22Rv1 (cell line): ENCODE results near the gene CYGB.
A peak's percentile ranks its signal among the peaks of the same experiment; 100 is the strongest.

ENCODE experiments used
- H3K27ac ChIP-seq: fragments of 450-650 bp; 2 replicates; pipeline ENCODE4 v1.5.1; 2017
- CTCF ChIP-seq: fragments of 450-650 bp; IDR thresholded peaks from 2 replicates; pipeline ENCODE4 v1.5.1; 2017; ENCODE audit warnings: mild to moderate bottlenecking
- ZFX ChIP-seq: fragments of 450-650 bp; IDR thresholded peaks from 2 replicates; pipeline ENCODE4 v1.6.1; 2017; ENCODE audit warnings: antibody characterized with exemption, borderline replicate concordance

CYGB gene

GRCh38 chr17:76547642-76548202, 10.2 kb upstream of the CYGB start:
- TF ChIP-seq CTCF: peak; percentile 28
- TF ChIP-seq ZFX: no peak
- no peak overlapping the region for H3K27ac ChIP-seq

- no peak overlapping the region for H3K27ac ChIP-seq
- peak; percentile 74 for TF ChIP-seq CTCF
- TF ChIP-seq ZFX: no peak
Observed at GRCh38 chr17:76547183-76547641, 9.7 kb upstream of the CYGB start.

- no peak overlapping the region for H3K27ac ChIP-seq
- TF ChIP-seq CTCF (no peak), ZFX (no peak)
Observed at GRCh38 chr17:76546556-76547182, 9.2 kb upstream of the CYGB start.

- no peak for TF ChIP-seq CTCF
- TF ChIP-seq ZFX: no peak
- no peak overlapping the region for H3K27ac ChIP-seq
Observed at GRCh38 chr17:76545918-76546555, 8.5 kb upstream of the CYGB start.

GRCh38 chr17:76544546-76545365, 7.2 kb upstream of the CYGB start:
- no peak overlapping the region for H3K27ac ChIP-seq
- TF ChIP-seq ZFX (no peak), CTCF (no peak)

- H3K27ac ChIP-seq: no peak overlapping the region
Observed at GRCh38 chr17:76543826-76544545, 6.5 kb upstream of the CYGB start.

More at GRCh38 chr17:76543826-76544545, 6.5 kb upstream of the CYGB start:
- TF ChIP-seq CTCF: no peak
- no peak for TF ChIP-seq ZFX
